Measurements from ENCODE around the gene JKAMP. TPM values are rescaled to one million over a fixed set of nuclear protein-coding genes. Genes with fewer than 3 reads are reported as not detected.

JKAMP gene
- total RNA-seq, 4 donors from 2014 or later, result 31.9 to 110 (median 72.5) TPM

GRCh38 chr14:59458486-59458885 is 25.8 kb upstream of the JKAMP start:
- H3K27ac ChIP-seq, result no peak overlapping the region
- H3K4me1 ChIP-seq, result no peaks in the 10 kb centered on the region
- intact Hi-C loops (cut with DNase I; ENCODE audit: low total_unique reads), result no loop called here
- no peak for TF ChIP-seq POLR2A (IDR thresholded peaks at IDR 0.05)
- TF ChIP-seq, protein P1, sequence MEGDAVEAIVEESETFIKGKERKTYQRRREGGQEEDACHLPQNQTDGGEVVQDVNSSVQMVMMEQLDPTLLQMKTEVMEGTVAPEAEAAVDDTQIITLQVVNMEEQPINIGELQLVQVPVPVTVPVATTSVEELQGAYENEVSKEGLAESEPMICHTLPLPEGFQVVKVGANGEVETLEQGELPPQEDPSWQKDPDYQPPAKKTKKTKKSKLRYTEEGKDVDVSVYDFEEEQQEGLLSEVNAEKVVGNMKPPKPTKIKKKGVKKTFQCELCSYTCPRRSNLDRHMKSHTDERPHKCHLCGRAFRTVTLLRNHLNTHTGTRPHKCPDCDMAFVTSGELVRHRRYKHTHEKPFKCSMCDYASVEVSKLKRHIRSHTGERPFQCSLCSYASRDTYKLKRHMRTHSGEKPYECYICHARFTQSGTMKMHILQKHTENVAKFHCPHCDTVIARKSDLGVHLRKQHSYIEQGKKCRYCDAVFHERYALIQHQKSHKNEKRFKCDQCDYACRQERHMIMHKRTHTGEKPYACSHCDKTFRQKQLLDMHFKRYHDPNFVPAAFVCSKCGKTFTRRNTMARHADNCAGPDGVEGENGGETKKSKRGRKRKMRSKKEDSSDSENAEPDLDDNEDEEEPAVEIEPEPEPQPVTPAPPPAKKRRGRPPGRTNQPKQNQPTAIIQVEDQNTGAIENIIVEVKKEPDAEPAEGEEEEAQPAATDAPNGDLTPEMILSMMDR (IDR thresholded peaks at IDR 0.05), result no peak
- H3K36me3 ChIP-seq, result no peaks in the 10 kb centered on the region
- H3K27me3 ChIP-seq, result no peaks in the 10 kb centered on the region
- H3K4me3 ChIP-seq, result no peak overlapping the region
- DNase-seq, result no peak
- no peaks in the 10 kb centered on the region for H3K9me3 ChIP-seq

DNA sequence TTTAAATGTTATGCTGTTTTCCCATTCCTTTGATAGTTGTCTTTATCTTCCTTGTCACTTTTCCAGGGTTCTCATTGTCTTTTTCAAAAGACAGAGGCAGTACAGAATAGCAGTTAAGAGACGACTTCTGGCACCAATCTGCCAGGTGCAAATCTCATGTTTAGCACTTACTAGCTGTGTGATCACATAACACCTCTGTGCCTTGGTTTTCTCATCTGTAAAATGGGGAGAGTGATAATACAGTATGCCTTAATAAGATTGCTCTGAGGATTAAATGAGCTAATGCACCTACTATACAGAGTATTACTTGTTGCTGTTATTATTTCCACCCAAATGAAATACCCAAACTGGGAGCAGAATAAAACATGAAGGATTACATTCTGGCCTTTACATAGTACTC is 23.9 kb upstream of the JKAMP start:
- Histone ChIP-seq H3K27ac (no peak overlapping the region), H3K4me3 (no peak overlapping the region), H3K4me1 (no peaks in the 10 kb centered on the region), H3K9me3 (no peaks in the 10 kb centered on the region), H3K36me3 (no peaks in the 10 kb centered on the region), H3K27me3 (no peaks in the 10 kb centered on the region)
- intact Hi-C loops (cut with DNase I; ENCODE audit: low total_unique reads), result no loop called here
- no peak for DNase-seq
- TF ChIP-seq, protein P1 (IDR thresholded peaks at IDR 0.05), result no peak

DNA sequence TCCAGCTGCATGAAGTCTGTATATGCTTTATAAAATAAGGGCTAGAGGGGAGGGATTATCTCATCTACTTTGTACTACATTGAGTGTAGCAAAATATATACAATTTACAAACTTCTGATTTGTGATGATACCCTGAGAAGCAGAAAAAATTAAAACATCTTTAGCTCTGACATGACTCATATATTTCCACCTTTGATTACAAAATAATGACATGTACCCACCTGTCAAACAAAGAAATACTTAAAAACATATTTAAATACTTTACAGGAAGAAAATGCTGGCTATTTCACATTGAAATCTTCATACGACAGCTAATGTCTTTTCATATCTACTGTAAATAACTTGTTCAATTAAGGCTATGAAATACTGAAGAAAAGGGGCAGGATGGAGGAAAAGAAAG is 22.4 kb upstream of the JKAMP start:
- no peak for DNase-seq

DNA sequence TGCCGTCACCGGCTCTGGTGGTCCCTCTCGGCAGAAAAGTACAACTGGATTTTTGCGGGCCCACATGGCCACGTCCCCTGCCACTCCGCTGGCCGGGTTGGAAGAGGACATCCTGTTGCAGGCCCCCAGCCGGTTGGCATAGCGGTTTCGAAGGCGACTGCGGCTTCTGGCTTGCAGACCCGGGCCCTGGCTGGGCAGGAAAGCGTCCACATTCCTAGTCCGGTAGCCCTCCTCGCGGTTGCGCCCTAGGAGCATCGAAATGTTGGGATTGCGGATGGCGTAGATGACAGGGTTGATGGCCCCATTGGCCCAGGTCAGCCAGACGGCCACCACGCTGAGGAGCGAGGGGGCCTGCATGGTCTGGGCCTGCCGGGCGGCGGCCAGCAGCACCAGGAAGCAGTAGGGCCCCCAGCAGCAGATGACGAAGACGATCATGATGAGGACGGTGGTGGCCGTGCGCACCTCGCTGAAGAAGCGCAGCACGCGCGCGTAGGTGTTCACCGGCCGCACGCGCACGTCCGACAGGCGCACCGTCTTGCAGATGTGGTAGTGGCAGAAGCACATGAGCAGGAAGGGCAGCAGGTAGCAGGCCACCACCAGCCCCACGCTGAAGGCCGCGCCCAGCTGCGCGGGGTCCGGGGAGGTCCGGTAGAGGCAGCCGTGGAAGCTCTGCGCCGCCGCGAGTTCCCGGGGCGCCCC is 20.4 kb upstream of the JKAMP start:
- Histone ChIP-seq H3K4me1 (peaks cover 0 to 3% of the 10 kb centered on the region in 2 donors), H3K36me3 (no peaks in the 10 kb centered on the region), H3K9me3 (no peaks in the 10 kb centered on the region), H3K27me3 (no peaks in the 10 kb centered on the region), H3K4me3 (peak overlapping the region; percentile 37 to 65), H3K27ac (peak overlapping the region; percentile 71 to 89)
- TF ChIP-seq, protein P1 (IDR thresholded peaks at IDR 0.05), result no peak
- no peak for TF ChIP-seq POLR2A (IDR thresholded peaks at IDR 0.05)
- intact Hi-C loops (cut with DNase I; ENCODE audit: low total_unique reads), result no loop called here
- no peak for DNase-seq

More for the DNA sequence above, 22.4 kb upstream of the JKAMP start:
- no peaks in the 10 kb centered on the region for H3K9me3 ChIP-seq
- no peak overlapping the region for H3K4me3 ChIP-seq
- no peaks in the 10 kb centered on the region for H3K27me3 ChIP-seq
- TF ChIP-seq POLR2A (IDR thresholded peaks at IDR 0.05), result no peak
- TF ChIP-seq, protein P1 (IDR thresholded peaks at IDR 0.05), result no peak
- H3K36me3 ChIP-seq, result no peaks in the 10 kb centered on the region
- H3K27ac ChIP-seq, result no peak overlapping the region
- intact Hi-C loops (cut with DNase I; ENCODE audit: low total_unique reads), result no loop called here
- peaks cover 0 to 3% of the 10 kb centered on the region in 2 donors for H3K4me1 ChIP-seq

DNA sequence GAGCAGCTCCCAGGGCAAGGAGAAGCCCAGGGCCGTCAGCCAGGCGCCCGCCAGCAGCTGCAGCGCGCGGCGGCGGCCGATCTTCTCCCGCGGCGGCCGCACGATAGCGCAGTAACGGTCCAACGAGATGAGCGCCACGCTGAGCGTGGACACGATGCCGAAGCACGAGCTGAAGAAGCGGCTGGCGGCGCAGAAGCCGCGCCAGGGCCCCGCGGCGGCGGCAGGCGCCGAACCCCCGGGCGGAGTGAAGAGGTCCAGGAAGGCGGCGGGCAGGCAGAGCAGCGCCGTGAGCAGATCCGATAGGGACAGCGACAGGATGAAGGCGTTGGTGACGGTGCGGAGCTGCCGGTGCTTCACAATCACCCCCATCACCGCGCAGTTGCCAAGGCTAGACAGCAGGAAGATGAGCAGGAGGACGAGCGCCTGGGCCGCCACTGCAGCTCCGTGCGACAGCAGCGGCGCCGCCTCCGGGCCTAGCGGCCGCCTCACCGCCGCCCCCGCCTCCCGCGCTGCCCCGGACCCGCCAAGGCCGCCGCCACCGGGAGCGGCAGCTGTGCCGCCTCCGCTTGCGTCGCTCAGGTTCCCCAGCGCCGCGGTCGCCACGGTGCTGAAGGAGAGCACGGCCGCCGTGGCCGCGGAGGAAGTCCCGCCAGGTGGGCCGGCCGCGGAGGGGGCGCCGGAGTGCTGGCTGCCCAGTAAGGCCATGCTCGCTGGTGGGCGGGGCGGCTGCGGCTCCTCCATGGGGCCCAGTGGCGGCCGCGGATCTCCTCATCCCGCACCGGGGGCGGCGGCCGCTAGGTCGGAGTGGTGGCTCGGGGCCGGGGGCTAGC is 19.6 kb upstream of the JKAMP start:
- peak in 1 of 2 donors; percentile 27 for TF ChIP-seq POLR2A (IDR thresholded peaks at IDR 0.05)
- TF ChIP-seq, protein P1 (IDR thresholded peaks at IDR 0.05), result peak in 1 of 4 experiments; percentile 11
- Histone ChIP-seq H3K27me3 (no peaks in the 10 kb centered on the region), H3K4me3 (peak overlapping the region; percentile 37 to 65), H3K4me1 (peaks cover 0 to 3% of the 10 kb centered on the region in 2 donors), H3K36me3 (no peaks in the 10 kb centered on the region), H3K9me3 (no peaks in the 10 kb centered on the region), H3K27ac (peak overlapping the region; percentile 71 to 89)
- peak; percentile 67 to 76 for DNase-seq
- intact Hi-C loops (cut with DNase I; ENCODE audit: low total_unique reads), result no loop called here

Measured in uterus (tissue), 4 donors.